AG08395 (cell line): ENCODE results near the gene ATAT1.

Source experiments
- DNase-seq: peaks from one replicate; pipeline ENCODE4 v3.0.0; 2012; ENCODE audit warnings: mixed read lengths, low spot score

ATAT1 gene

GRCh38 chr6:30684386-30685156, 57.9 kb downstream of the ATAT1 start:
- DNase-seq: no peak

GRCh38 chr6:30685157-30686008, 58.7 kb downstream of the ATAT1 start:
- DNase-seq: no peak

- peak; percentile 65 for DNase-seq
Observed at GRCh38 chr6:30686009-30686907, 59.6 kb downstream of the ATAT1 start, which contains the start of gene PPP1R18. Gene PPP1R18, minus strand, starts transcription at chr6:30686645. Its CDS starts 627 bp downstream, at chr6:30686018.

GRCh38 chr6:30686908-30687658, 60.4 kb downstream of the ATAT1 start:
- DNase-seq: peak; percentile 94

GRCh38 chr6:30687659-30688431, 61.2 kb downstream of the ATAT1 start:
- DNase-seq: peak; percentile 30

GRCh38 chr6:30688569-30688968, 61.9 kb downstream of the ATAT1 start:
- no peak for DNase-seq

- DNase-seq: no peak
Observed at GRCh38 chr6:30689022-30689865, 62.6 kb downstream of the ATAT1 start.

- no peak for DNase-seq
Observed at GRCh38 chr6:30689985-30690384, 63.3 kb downstream of the ATAT1 start.

GRCh38 chr6:30690403-30691207, 63.9 kb downstream of the ATAT1 start, which contains the start of gene NRM:
Gene NRM, minus strand, starts transcription at chr6:30690984. Its CDS starts 10 bp downstream, at chr6:30690974.
- peak; percentile 91 for DNase-seq

GRCh38 chr6:30691208-30691847, 64.7 kb downstream of the ATAT1 start:
- DNase-seq: no peak
